Stimulated activated naive CD4-positive, alpha-beta T cell treated with Interleukin-2 at 50 U/mL for 16 hours (primary cell): ENCODE data around the gene RHBG.
"Not testable (repeated sequence)": the region's sequence is repeated elsewhere in the genome, so short reads cannot be mapped to it uniquely, and the experiment has no call there.

ENCODE experiments used
- DNase-seq: peaks from one replicate; lab custom pipeline; 2025; lab: John Stamatoyannopoulos, UW

Gene RHBG

DNA sequence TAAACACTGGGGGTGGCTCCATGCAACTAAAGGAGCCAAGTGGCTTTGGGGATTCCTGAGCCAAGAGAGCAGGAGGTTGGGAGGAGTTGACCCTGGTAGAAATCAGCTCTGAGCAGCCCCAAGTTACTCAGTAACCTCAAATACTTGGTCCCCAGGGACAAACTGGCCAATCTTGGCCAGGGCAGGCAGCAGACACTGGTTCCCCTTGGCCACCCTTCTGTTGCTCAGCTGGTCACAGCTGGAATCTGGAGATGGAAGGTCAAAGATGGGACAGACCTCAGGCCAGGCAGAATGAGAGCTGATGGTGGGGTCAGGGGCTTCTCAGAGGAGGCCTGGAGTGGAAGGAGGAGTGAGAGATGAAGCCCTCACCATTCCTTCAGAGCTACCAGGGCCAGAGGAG, 3.3 kb upstream of the RHBG start:
- DNase-seq = no peak

DNA sequence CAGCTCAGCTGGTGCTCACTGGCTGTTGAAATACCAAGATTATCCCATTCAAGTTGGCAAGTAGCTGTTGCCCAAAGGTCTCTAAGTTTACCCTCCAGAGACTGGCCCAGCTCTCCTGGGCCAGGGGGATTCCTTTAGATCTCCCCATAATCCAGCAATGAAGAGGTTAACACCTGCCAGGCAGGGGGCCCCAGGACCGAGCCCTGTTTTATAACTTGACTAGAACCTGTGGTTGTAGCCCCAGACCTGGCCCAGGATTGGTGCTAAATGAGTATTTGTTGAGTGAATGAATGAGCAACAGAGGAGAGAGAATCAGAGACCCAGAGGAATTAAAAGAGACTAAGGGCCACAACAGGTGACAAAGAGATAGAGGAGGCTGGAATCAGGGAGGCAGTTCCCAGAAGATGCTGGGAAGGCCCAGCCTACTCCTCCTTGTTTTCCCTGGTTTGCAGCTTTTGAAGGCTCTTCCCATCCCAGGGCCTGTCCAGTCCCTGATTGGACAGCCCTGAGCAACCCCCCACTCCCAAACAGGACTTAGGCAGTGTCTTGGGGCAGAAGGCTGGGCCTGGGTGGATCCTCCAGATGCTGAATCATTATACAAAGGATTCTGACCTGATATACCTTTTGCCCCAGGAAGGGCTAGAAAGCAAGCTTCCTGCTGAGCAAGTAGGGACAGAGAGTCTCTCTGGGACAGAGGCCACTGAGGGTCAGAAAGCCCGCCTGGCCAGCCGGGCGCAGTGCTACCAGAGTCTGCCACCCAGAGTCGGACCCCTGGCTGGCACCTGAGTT, 2.4 kb upstream of the RHBG start:
- DNase-seq = no peak

DNA sequence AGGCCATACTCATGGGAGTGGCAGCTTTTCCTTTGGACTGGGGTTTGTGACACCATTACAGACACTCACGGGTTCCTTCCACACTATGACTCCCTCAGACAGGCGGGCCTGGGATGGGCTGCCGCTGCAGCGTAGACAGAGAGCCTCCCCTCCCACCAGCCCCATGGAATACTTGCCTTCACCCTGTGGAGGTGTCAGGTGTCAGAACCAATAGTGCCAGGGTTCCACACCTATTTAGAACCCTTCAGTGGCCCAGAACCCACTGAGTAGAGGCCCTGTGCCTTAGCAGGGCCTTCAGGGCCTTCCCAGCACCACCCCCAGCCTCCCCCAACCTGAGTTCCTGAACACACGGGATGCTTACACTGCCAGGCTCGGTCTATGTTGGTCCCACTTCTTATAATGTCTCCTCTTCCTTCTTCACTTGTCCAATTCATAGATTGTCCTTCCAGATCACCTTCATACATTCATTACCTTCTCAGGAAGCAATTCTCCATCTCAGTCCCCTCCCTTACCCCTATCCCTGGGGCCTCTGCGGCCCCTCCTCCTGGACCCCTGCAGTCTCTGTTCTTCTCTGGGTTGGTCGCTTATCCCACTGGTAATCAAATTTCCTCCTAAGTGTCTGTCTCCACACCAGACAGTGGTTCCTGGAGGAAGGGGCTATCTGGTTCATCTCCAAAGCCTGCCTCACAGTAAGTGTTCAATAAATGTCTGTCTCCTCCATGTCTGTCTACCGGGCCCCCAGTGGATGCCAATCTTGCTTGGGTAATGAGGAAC, 1.4 kb upstream of the RHBG start:
- no peak for DNase-seq

DNA sequence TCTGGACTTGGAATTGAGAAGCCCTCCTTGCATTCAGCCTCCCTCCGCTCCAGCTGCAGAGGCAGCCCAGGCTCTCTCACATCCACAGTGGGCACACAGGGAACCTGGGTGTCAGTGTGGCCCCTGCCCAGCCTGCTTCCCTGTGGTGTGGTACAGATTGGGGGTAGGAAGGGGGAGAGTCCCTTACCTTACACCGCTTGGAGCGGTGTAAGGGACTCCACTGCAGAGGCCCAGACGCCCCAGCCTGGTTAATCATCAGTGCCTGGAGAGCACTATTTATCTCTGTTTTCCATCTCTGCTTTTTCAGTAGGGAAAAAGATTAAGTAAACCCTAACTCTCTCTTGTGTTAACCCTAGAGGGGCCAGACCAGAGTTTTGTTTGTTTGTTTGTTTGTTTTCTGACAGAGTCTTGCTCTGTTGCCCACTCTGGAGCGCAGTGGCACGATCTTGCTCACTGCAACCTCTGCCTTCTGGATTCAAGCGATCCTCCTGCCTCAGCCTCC, 803 bp upstream of the RHBG start:
- DNase-seq = no peak

DNA sequence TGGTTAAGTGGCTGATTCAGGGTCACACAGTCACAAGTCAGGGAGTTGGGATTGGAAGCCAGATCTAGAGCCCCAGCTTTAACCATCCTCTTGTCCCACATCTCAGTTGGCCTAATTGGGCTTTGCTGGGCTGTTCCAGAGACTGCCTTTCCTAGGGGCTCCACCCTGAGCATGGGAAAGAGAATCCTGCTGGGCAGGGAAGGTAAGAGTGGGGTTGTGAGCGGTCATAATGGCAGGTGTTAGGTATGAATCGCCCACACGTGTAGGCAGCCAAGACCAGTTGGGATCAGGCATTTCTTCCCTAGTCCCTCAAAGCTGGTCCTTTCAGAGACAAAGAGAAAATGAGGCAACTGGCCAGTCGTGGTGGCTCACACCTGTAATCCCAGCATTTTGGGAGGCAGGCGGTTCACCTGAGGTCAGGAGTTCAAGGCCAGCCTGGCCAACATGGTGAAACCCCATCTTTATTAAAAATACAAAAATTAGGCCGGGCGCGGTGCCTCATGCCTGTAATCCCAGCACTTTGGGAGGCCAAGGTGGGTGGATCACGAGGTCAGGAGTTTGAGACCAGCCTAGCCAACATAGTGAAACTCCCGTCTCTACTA, 775 bp downstream of the RHBG start:
- not testable (repeated sequence) for DNase-seq

DNA sequence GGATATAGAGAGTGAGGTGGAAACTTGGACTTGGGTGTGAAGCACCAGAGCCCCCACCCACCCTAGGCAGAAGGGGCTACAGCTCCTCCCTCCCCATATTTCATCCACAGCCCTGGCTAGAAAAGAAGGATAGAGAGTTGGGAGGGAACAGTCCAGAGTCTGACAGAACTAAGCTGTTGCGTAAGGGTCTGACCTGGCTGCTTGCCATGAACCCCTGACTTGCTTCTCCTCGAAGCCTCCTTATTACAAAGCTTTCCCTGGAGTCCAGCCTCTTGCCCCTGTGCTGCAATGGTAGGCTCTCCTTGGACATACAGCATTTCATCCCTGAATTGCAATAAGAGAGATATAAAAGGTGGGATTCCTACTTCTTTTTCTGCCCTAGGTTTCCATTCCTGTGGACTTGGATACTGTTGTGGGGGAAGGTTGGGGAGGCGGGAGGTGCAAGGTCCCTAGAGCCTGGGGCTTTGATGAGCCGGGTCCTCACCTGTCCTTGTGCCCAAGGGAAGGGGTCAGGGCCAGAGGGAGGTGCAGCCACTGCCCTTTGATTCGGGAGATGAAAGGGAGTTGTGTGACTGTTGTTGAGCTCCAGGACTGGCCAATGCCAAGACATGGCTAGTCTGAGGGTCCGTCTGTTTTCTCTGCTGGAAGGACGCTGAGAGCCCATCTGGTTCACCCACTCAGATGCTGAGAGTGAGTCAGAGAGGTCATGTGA, 2.7 kb downstream of the RHBG start:
- no peak for DNase-seq

DNA sequence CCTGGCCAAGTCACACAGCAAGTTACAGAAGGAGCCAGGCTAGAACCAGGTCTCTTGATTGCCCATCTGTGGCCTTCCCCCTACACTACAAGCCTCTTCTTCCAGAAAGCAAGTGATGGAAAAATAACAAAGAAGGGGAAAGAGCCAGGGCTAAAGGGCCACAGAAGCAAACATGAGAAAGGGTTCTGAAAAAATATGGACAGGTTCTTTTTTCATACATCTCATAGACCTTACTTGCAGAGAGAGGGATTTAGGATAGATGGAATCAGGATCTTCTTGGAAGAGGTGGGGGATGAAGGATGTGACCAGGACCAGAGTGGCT, 3.2 kb downstream of the RHBG start:
- no peak for DNase-seq

DNA sequence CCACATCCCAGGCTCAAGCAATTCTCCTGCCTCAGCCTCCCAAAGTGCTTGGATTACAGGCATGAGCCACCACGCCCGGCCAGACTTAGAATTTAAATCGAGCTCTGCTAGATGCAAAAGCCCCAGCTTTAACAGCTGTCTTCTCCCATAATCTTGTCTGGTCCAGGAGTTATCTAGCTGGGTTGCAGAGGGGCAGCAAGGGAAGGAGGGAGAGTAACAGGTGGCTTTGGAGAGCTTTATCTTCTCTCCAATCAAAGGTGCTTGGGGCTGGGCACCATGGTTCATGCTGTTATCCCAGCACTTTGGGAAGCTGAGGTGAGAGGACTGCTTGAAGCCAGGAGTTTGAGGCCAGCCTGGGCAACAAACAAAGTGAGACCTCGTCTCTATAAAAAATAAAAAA, 3.9 kb downstream of the RHBG start:
- no peak for DNase-seq

DNA sequence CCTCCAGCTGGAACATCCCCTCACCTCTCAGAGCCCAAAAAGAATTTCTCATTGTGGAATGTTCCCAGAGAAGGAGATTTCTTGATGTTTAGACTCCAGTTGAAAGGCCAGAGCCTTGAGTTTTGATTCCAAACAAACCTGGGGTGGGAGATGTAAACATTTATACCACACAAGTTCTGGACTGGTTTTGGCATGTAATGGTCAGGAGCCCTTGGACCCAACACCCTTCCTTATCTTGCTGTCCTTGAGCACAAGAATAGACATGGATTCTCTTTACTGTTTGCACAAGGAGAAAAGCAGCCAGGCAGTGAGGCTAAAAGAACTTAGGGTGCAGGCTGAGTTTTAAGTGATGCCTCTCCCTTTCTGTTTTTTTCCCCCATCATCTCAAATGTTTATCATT, 4.5 kb downstream of the RHBG start:
- no peak for DNase-seq

DNA sequence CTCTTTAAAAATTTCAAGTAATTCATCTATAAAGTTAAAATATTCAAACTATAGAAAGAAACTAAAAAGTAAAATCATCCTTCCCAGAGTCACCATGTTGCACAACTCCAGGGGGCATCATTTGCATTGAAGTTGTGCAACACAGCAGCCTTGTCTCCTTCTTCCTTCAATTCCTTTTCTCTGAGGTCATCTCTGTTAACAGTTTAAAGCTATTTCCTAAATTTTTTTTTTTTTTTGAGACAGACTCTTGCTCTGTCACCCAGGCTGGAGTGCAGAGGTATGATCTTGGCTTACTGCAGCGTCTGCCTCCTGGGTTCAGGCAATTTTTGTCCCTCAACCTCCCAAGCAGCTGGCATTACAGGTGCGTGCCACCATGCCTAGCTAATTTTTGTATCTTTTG, 7.1 kb downstream of the RHBG start:
- DNase-seq = no peak

DNA sequence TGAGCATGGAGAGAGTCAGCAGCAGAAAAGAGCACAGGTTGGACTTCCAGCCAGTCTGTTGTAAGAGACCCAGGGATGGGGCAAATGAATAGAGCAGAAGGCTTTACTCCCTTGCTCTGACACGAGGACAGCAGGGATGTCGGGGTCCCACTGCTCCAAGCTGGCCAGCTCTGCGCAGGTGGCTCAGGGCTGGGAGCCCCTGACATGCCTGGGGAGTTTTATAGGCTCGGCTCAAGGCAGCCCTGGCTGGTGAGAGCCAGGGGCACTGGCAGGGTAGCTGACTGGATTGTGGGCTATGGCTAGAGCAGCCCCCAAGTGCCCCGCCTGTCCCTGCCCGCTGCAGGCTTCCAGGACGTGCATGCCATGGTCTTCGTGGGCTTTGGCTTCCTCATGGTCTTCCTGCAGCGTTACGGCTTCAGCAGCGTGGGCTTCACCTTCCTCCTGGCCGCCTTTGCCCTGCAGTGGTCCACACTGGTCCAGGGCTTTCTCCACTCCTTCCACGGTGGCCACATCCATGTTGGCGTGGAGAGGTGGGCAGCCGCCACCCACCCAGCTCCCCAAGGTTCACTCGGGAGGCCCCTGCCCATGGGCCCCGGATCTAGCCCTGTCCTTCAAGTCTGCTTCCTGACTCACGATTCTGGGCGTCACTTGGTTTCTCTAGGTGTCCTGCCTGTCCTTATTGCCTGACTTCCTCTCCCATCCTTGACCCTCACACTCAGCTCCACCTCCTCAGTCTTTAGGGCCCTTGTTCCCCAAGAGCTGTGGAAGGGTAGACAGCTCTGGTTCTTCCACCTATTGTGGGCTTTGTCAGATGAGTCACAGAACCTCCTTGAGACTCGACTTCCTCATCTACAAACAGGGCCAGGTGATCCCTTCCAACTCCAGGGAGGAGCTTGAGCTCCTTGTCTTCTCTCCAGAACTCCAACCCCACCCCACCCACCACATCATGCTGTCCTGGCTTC, 8.2 kb downstream of the RHBG start:
- DNase-seq = no peak

DNA sequence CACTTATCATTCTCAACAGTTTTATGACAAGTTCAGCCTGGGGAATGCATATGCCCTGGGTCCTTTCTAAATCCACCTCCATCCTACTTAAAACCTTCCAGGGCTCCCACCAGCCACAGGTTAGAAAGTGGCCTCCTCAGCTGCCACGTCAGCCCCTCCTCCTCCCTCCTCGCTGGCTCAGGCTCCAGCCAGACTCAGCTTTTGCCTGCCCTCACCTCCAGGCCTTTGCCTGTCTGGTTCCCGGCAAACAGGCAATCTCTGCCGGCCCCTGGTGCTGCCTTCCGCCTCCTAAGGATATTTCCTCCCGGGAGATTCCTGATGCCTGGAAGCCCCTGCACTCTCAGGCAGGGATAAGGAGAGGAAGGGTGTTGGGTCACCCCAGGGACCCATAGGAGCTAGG, 9.5 kb downstream of the RHBG start:
- DNase-seq = no peak

DNA sequence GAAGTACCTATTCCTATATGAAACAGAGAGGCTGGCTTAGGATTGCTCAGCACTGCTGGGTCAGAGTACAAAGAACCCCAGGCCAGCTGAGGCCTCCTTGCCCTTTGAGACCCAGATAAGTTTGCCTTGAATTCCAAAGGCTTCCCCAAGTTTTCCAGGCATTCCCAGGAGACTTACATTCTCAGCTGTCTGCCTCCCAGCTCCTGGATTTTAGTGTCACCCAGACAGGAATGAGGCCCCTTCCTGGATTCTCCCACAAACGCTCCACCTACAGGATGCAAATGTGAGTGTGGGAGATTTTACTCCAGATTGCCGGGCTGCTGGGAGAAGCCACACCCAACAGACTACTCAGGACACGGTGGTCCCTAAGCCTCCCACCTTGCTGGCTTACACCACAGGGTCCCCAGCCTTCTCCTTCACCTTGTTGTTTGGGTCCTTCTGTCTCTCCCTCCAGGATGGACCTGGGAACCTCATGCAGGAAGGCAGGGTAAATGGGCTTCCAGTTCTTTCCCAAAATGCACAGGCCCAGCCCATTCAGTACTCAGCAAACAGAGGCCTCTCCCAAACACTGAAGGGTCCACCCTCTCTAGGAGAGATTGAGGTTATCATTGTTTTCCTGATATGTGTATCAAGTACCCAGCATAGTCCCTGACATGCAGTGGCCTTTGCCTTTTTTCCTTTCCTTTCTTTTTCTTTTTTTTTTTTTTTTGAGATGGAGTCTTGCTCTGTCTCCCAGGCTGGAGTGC, 10.6 kb downstream of the RHBG start:
- DNase-seq = no peak

DNA sequence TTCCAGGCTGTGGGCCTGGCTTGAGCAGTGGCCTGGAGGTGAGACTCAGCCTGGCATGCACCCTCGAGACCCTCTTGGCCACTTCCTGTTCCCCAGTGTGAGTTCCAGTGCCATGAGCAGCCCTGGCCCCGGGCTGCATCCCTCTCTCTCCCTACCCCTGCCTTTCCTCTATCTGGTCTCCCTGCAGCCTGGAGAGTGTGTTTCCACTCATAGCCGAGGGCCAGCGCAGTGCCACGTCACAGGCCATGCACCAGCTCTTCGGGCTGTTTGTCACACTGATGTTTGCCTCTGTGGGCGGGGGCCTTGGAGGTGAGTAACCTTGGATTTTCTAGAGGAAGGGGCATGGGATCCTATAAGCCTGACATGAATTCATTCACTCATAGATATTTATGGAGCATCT, 13.6 kb downstream of the RHBG start:
- no peak for DNase-seq

DNA sequence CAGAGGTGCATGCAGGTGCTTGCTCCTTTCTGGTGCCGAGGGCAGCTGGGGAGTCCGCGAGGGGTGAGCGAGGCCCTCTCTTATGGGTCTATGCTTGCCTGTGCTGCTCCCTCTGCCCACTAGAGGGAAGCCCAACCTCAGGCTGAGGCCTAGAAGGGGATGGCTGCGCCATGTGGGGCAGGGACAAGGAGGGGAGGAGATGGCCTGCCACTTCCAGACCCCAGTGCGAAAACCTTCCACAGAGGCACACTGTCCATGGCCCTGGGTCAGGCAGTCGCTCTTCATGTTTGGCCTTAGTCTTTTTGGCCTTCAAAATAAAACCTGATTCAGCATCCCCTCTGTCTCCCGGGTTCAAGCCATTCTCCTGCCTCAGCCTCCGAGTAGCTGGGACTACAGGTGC, 14.0 kb downstream of the RHBG start:
- DNase-seq = peak; percentile 44

DNA sequence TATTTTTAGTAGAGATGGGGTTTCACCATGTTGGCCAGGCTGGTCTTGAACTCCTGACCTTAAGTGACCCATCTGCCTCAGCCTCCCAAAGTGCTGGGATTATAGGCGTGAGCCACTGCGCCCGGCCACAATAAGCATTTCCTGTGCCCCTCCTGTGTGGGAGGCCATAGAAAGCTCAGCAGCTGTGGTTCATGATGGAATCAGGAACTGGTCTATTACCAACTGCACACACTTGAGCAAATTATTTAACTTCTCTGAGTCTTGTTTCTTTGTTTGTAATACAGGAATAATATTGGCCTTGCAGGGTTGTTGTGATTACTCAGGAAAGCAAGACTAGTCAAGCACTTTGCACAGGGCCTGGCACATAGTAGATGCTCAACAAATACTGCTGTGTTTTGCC, 15.0 kb downstream of the RHBG start:
- no peak for DNase-seq

DNA sequence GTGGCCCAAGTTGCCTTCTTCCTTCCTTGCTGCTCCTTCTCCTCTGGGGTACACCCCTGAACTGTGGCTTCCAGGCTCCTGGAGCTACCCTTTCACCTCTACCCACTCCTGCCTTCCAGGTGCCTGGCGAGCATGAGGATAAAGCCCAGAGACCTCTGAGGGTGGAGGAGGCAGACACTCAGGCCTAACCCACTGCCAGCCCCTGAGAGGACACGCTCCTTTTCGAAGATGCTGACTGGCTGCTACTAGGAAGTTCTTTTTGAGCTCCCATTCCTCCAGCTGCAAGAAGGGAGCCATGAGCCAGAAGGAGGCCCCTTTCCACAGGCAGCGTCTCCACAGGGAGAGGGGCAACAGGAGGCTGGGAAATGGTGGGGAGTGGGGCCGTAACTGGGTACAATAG, 15.6 kb downstream of the RHBG start:
- DNase-seq = no peak

DNA sequence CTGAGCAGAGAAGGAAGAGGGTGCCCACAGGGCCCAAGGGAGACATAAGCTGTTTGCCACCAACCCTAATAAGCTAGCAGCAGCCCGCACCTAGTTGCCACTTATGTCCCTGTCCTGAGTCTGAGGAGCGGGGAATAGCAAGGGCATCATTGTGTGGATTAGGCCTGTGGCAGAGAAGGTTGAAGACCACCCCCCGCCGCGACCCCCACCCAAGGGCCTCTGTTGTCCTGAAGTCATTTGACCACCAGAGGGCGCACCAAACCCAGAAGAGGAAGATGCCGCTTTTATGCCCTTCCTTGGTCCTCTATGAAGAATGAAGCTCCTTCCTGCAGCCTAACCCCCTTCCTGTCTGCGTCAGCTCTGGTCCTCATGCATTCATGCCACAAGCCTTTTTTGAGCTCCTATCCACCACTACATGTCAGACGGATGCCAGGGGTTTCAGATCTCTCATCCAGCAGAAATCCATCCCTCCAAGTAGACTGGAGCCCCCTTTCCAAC, 16.6 kb downstream of the RHBG start:
- DNase-seq = peak; percentile 68

DNA sequence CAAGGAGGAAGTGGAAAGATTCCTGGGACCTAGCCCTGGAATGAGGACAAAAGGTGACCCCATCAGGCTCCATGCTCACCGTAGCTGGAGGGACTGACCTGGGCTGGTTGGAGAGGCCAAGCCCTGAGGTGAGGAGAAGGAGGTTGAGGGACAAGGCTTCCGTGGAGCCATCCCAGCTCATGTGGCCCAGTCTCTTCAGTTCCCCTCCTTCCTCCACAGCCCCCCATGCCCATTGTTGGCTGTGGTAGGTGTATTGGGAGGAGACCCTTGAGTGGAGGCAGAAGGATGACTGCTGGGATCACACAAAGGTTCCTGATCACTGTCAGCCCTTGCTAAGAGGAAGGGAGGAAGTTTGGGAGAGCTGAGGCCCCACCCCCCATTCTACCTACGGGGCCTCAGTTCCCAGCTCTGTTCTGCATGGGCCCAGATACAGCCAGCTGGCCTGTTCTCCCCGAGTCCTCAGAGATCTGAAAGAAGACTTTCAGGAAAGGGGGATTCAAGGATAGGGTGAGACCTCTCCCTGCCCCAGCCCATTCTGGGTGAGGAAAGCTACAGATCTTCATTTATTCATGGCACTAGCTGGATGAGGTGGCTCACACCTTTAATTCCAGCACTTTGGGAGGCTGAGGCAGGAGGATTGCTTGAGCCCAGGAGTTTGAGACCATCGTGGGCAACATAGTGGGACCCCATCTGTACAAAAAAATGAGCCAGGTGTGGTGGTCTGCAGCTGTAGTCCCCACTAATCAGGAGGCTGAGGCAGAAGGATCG, 17.3 kb downstream of the RHBG start:
- no peak for DNase-seq
